KMS-11 (cell line): ENCODE results near the gene LIPE.

ENCODE experiments used
- H2AFZ ChIP-seq: fragments of 200-600 bp; sonication (generic); 2 replicates; pipeline ENCODE4 v1.6.1; 2016; ENCODE audit warnings: antibody characterized with exemption, mixed run types, low read depth
- H3K27ac ChIP-seq: fragments of 200-600 bp; sonication (generic); 2 replicates; pipeline ENCODE4 v1.6.1; 2016; ENCODE audit warnings: mild to moderate bottlenecking, mixed run types
- H3K27me3 ChIP-seq: fragments of 200-600 bp; sonication (generic); 2 replicates; pipeline ENCODE4 v1.6.1; 2017; ENCODE audit warnings: mild to moderate bottlenecking, low read depth, mixed run types, moderate library complexity; ENCODE audit not compliant: insufficient read depth
- H3K36me3 ChIP-seq: fragments of 200-600 bp; sonication (generic); 2 replicates; pipeline ENCODE4 v1.6.1; 2017; ENCODE audit warnings: mild to moderate bottlenecking, mixed run types; ENCODE audit not compliant: insufficient read depth
- H3K4me1 ChIP-seq: fragments of 200-600 bp; sonication (generic); 2 replicates; pipeline ENCODE4 v1.6.1; 2016; ENCODE audit warnings: mild to moderate bottlenecking, low read depth, mixed run types; ENCODE audit not compliant: poor library complexity, severe bottlenecking
- H3K4me2 ChIP-seq: fragments of 200-600 bp; sonication (generic); 2 replicates; pipeline ENCODE4 v1.7.0; 2016; ENCODE audit warnings: mild to moderate bottlenecking, mixed run types
- H3K4me3 ChIP-seq: fragments of 200-600 bp; sonication (generic); IDR thresholded peaks from 2 replicates; pipeline ENCODE4 v1.6.1; 2017; ENCODE audit warnings: low read depth, low read length, mixed read lengths; ENCODE audit not compliant: insufficient read depth
- H3K79me2 ChIP-seq: fragments of 200-600 bp; sonication (generic); 2 replicates; pipeline ENCODE4 v1.6.1; 2016; ENCODE audit warnings: low read depth, mixed run types; ENCODE audit not compliant: insufficient read depth
- H3K9ac ChIP-seq: fragments of 200-600 bp; sonication (generic); 2 replicates; pipeline ENCODE4 v1.6.1; 2016; ENCODE audit warnings: mild to moderate bottlenecking, mixed run types
- H4K20me1 ChIP-seq: fragments of 200-600 bp; sonication (generic); 2 replicates; pipeline ENCODE4 v1.6.1; 2016; ENCODE audit warnings: mild to moderate bottlenecking, mixed run types; ENCODE audit not compliant: insufficient read depth
- CTCF ChIP-seq: fragments of 200-600 bp; sonication (generic); conservative IDR thresholded peaks from 2 replicates; pipeline ENCODE4 v1.6.1; 2017; ENCODE audit warnings: low read depth, mild to moderate bottlenecking, antibody characterized with exemption, low read length, moderate library complexity, mixed read lengths

The LIPE gene

GRCh38 chr19:42374826-42375376 lies 52.3 kb downstream of the LIPE start:
- no peak for TF ChIP-seq CTCF
- Histone ChIP-seq H3K9ac (no peak overlapping the region), H3K4me2 (no peak overlapping the region), H3K27me3 (peaks cover 3% of the 10 kb centered on the region; the same call in 1 of the 2 replicates), H3K4me3 (no peak overlapping the region), H3K79me2 (no peaks in the 10 kb centered on the region), H4K20me1 (no peaks in the 10 kb centered on the region), H3K27ac (no peak overlapping the region), H3K4me1 (no peaks in the 10 kb centered on the region), H3K36me3 (no peaks in the 10 kb centered on the region), H2AFZ (no peak overlapping the region)

GRCh38 chr19:42370626-42371175 lies 56.5 kb downstream of the LIPE start:
- no peak for TF ChIP-seq CTCF
- no peak overlapping the region for H3K4me3 ChIP-seq

GRCh38 chr19:42370068-42370520 lies 57.1 kb downstream of the LIPE start:
- no peaks in the 10 kb centered on the region for H3K4me1 ChIP-seq
- H3K4me3 ChIP-seq: no peak overlapping the region
- TF ChIP-seq CTCF: no peak
- no peak overlapping the region for H2AFZ ChIP-seq
- H3K36me3 ChIP-seq: no peaks in the 10 kb centered on the region
- no peaks in the 10 kb centered on the region for H3K79me2 ChIP-seq
- H3K27ac ChIP-seq: no peak overlapping the region
- H3K27me3 ChIP-seq: no peaks in the 10 kb centered on the region
- H3K9ac ChIP-seq: no peak overlapping the region
- no peak overlapping the region for H3K4me2 ChIP-seq
- no peaks in the 10 kb centered on the region for H4K20me1 ChIP-seq

More at GRCh38 chr19:42370626-42371175, 56.5 kb downstream of the LIPE start:
- no peak overlapping the region for H3K4me2 ChIP-seq
- no peaks in the 10 kb centered on the region for H3K36me3 ChIP-seq
- no peak overlapping the region for H3K9ac ChIP-seq
- no peak overlapping the region for H2AFZ ChIP-seq
- H3K27me3 ChIP-seq: no peaks in the 10 kb centered on the region
- H3K27ac ChIP-seq: no peak overlapping the region
- no peaks in the 10 kb centered on the region for H3K79me2 ChIP-seq
- no peaks in the 10 kb centered on the region for H3K4me1 ChIP-seq
- H4K20me1 ChIP-seq: no peaks in the 10 kb centered on the region

GRCh38 chr19:42369433-42370067 lies 57.6 kb downstream of the LIPE start:
- H3K27ac ChIP-seq: no peak overlapping the region
- TF ChIP-seq CTCF: no peak
- H3K9ac ChIP-seq: no peak overlapping the region
- no peak overlapping the region for H2AFZ ChIP-seq
- H3K36me3 ChIP-seq: no peaks in the 10 kb centered on the region
- H3K4me2 ChIP-seq: no peak overlapping the region
- H3K79me2 ChIP-seq: no peaks in the 10 kb centered on the region
- no peaks in the 10 kb centered on the region for H4K20me1 ChIP-seq
- H3K27me3 ChIP-seq: no peaks in the 10 kb centered on the region
- H3K4me3 ChIP-seq: no peak overlapping the region
- H3K4me1 ChIP-seq: no peaks in the 10 kb centered on the region
